ENCODE measurements around the gene SLC5A4.
A peak's percentile ranks its signal among the peaks of the same experiment; 100 is the strongest.

Gene SLC5A4

DNA sequence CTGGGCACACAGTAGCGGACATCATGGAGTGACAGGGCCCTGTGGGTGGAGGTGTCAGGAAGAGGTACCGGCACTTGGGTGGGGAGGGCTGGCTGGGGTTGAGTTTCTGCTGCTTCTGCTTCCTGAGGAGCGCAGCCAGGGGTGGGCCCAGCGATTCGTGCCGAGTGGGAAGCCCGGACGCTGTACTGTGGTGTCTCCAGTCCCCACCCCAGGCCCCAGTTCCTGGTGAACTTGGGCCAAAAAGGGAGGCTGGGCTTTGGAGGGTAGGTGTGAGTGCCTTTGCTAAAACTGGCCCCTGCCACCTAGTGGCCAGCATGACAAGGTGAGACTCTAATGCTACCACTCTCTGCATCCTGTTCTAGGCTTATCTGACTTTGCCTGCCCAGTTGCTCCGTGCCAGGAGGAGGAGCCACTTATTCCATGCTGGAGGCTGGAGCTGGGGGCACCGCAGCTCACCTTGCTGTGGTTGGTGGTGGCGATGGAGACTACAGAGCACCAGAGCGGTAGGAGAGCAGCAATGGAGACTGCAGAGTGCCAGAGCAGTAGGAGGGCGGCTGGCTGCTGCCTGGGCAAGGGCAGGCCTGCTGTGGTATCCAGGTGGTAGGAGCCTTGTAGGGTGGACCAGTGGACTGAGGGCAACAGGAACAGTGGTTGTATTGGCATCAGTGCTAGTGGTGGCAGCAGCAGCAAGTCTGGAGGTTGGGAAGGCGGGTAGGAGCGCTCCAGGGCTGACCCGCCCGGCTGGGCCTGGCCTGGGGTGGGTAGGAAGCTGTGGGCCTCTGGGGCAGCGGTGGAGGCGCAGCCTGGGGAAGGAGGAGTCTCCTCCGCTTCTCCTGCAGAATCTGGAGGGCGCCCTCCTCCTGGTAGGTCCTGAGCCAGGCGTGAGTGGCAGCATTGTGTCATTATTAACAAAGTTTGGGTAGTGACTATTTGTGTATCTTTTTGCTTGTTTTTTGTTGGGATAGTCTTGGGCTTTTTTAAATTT, 48.1 kb downstream of the SLC5A4 start:
- no peaks in the 10 kb centered on the region for H3K36me3 ChIP-seq (ENCODE audit: control insufficient read depth, insufficient read depth, low read length)
- peaks cover 13% of the 10 kb centered on the region for H3K4me1 ChIP-seq (ENCODE audit: control insufficient read depth, insufficient read depth, low read length)
- H3K9me3 ChIP-seq (ENCODE audit: control insufficient read depth, insufficient read depth, low read depth, low read length) = no peaks in the 10 kb centered on the region
- H3K27me3 ChIP-seq (ENCODE audit: control insufficient read depth, insufficient read depth, low read length) = peaks cover 41% of the 10 kb centered on the region
- H3K27ac ChIP-seq (ENCODE audit: low read depth, low read length) = no peak overlapping the region
- H3K9ac ChIP-seq (ENCODE audit: low read length) = no peak overlapping the region
- H3K4me3 ChIP-seq (ENCODE audit: low read depth, low read length) = peak overlapping the region; percentile 19; the same call in 1 of the 2 replicates

- Histone ChIP-seq H3K27ac (ENCODE audit: low read depth, low read length) (no peak overlapping the region), H3K36me3 (ENCODE audit: control insufficient read depth, insufficient read depth, low read length) (no peaks in the 10 kb centered on the region), H3K27me3 (ENCODE audit: control insufficient read depth, insufficient read depth, low read length) (peaks cover 43% of the 10 kb centered on the region), H3K4me3 (ENCODE audit: low read depth, low read length) (peak overlapping the region; percentile 19; the same call in 1 of the 2 replicates), H3K4me1 (ENCODE audit: control insufficient read depth, insufficient read depth, low read length) (peaks cover 13% of the 10 kb centered on the region), H3K9me3 (ENCODE audit: control insufficient read depth, insufficient read depth, low read depth, low read length) (no peaks in the 10 kb centered on the region), H3K9ac (ENCODE audit: low read length) (no peak overlapping the region)
Measured at GRCh38 chr22:32205974-32206773, 49.0 kb downstream of the SLC5A4 start.

GRCh38 chr22:32204856-32205722, 50.1 kb downstream of the SLC5A4 start, which contains the start of gene RFPL2:
Gene RFPL2 (minus strand): TSS chr22:32205073. CDS start chr22:32202451, 2,622 bp downstream.
- H3K4me1 ChIP-seq (ENCODE audit: control insufficient read depth, insufficient read depth, low read length) = peaks cover 13% of the 10 kb centered on the region
- peak within 1 kb of the TSS; percentile 60 for H3K4me3 ChIP-seq (ENCODE audit: low read depth, low read length)
- H3K27me3 ChIP-seq (ENCODE audit: control insufficient read depth, insufficient read depth, low read length) = peaks cover 43% of the 10 kb centered on the region
- H3K27ac ChIP-seq (ENCODE audit: low read depth, low read length) = no peak within 1 kb of the TSS
- no peaks in the 10 kb centered on the region for H3K9me3 ChIP-seq (ENCODE audit: control insufficient read depth, insufficient read depth, low read depth, low read length)
- no peaks in the 10 kb centered on the region for H3K36me3 ChIP-seq (ENCODE audit: control insufficient read depth, insufficient read depth, low read length)
- H3K9ac ChIP-seq (ENCODE audit: low read length) = peak within 1 kb of the TSS; percentile 5

DNA sequence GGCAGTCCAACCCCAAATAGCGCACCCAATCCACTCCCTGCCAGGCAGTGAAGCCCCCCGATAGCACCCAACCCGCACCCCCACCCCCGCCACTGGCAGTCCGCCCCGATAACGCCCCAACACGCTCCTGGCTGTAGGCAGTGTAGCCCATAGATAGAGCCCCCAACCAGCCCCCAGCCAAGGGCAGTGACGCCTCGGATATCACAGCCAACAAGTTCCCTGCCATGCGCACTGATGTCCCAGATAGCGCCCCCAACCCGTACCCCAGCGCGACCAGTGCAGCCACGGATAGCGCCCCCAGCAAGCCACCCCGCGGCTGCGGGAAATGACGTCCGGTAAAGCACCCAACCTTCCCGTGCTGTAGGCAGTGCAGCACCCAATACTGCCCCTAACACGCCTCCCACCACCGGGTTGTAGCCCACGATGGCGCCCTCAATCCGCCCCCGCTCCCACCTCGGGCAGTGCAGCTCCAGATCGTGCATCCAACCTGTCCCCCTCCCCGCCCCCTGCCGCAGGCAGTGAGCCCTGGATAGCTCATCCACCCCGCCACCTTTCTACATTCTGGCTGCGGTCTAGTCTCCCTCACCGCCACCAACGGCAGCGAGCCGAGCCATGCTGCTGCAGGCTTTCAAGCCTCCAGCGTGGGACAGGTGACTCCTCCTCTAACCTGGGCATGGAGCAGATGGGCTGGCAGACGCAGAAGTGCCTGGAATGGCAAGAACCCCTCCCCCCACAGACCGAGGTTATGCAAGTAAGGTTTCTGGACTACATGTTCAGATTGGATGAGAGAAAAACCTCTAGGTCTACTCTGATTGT, 50.9 kb downstream of the SLC5A4 start:
- Histone ChIP-seq H3K9me3 (ENCODE audit: control insufficient read depth, insufficient read depth, low read depth, low read length) (no peaks in the 10 kb centered on the region), H3K4me1 (ENCODE audit: control insufficient read depth, insufficient read depth, low read length) (peaks cover 13% of the 10 kb centered on the region), H3K27ac (ENCODE audit: low read depth, low read length) (no peak overlapping the region), H3K36me3 (ENCODE audit: control insufficient read depth, insufficient read depth, low read length) (no peaks in the 10 kb centered on the region), H3K27me3 (ENCODE audit: control insufficient read depth, insufficient read depth, low read length) (peaks cover 43% of the 10 kb centered on the region), H3K9ac (ENCODE audit: low read length) (peak overlapping the region; percentile 5), H3K4me3 (ENCODE audit: low read depth, low read length) (peak overlapping the region; percentile 60)

- Histone ChIP-seq H3K4me1 (ENCODE audit: control insufficient read depth, insufficient read depth, low read length) (peaks cover 13% of the 10 kb centered on the region), H3K27me3 (ENCODE audit: control insufficient read depth, insufficient read depth, low read length) (peaks cover 43% of the 10 kb centered on the region), H3K9me3 (ENCODE audit: control insufficient read depth, insufficient read depth, low read depth, low read length) (no peaks in the 10 kb centered on the region), H3K4me3 (ENCODE audit: low read depth, low read length) (peak overlapping the region; percentile 60; the same call in 1 of the 2 replicates), H3K9ac (ENCODE audit: low read length) (no peak overlapping the region), H3K36me3 (ENCODE audit: control insufficient read depth, insufficient read depth, low read length) (no peaks in the 10 kb centered on the region), H3K27ac (ENCODE audit: low read depth, low read length) (no peak overlapping the region)
Measured at GRCh38 chr22:32203181-32204039, 51.7 kb downstream of the SLC5A4 start.

- H3K9me3 ChIP-seq (ENCODE audit: control insufficient read depth, insufficient read depth, low read depth, low read length) = no peaks in the 10 kb centered on the region
- peak overlapping the region; percentile 60; the same call in 1 of the 2 replicates for H3K4me3 ChIP-seq (ENCODE audit: low read depth, low read length)
- peaks cover 45% of the 10 kb centered on the region for H3K27me3 ChIP-seq (ENCODE audit: control insufficient read depth, insufficient read depth, low read length)
- H3K9ac ChIP-seq (ENCODE audit: low read length) = peak overlapping the region; percentile 9
- H3K4me1 ChIP-seq (ENCODE audit: control insufficient read depth, insufficient read depth, low read length) = peaks cover 13% of the 10 kb centered on the region
- no peak overlapping the region for H3K27ac ChIP-seq (ENCODE audit: low read depth, low read length)
- no peaks in the 10 kb centered on the region for H3K36me3 ChIP-seq (ENCODE audit: control insufficient read depth, insufficient read depth, low read length)
Measured at GRCh38 chr22:32202539-32203180, 52.5 kb downstream of the SLC5A4 start.

DNA sequence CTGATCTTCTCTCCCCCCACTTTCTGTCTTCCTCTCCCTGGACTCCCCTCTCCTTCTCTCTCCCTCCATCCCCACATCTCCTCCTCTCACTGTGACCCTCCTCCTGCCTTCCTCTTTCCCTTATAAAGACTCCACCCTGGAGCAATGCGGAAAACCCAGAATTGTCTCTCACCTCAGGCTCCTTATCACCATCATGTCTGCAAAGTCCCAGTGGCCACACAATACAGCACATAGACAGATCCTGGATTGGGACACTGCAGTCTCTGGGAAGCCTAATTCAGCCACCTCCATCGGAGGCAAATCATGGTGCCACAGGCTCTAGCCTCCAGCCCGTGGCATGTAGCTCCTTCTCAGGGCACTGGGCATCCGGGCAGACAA, 53.0 kb downstream of the SLC5A4 start:
- Histone ChIP-seq H3K4me1 (ENCODE audit: control insufficient read depth, insufficient read depth, low read length) (peaks cover 10% of the 10 kb centered on the region), H3K36me3 (ENCODE audit: control insufficient read depth, insufficient read depth, low read length) (no peaks in the 10 kb centered on the region), H3K4me3 (ENCODE audit: low read depth, low read length) (no peak overlapping the region), H3K27me3 (ENCODE audit: control insufficient read depth, insufficient read depth, low read length) (peaks cover 45% of the 10 kb centered on the region), H3K27ac (ENCODE audit: low read depth, low read length) (no peak overlapping the region), H3K9me3 (ENCODE audit: control insufficient read depth, insufficient read depth, low read depth, low read length) (no peaks in the 10 kb centered on the region), H3K9ac (ENCODE audit: low read length) (peak overlapping the region; percentile 9)

GRCh38 chr22:32200752-32201151, 54.4 kb downstream of the SLC5A4 start:
- H3K4me1 ChIP-seq (ENCODE audit: control insufficient read depth, insufficient read depth, low read length) = peaks cover 3% of the 10 kb centered on the region; the same call in 1 of the 2 replicates
- H3K36me3 ChIP-seq (ENCODE audit: control insufficient read depth, insufficient read depth, low read length) = no peaks in the 10 kb centered on the region
- H3K9me3 ChIP-seq (ENCODE audit: control insufficient read depth, insufficient read depth, low read depth, low read length) = no peaks in the 10 kb centered on the region
- H3K27me3 ChIP-seq (ENCODE audit: control insufficient read depth, insufficient read depth, low read length) = peaks cover 47% of the 10 kb centered on the region
- H3K4me3 ChIP-seq (ENCODE audit: low read depth, low read length) = no peak overlapping the region
- no peak overlapping the region for H3K27ac ChIP-seq (ENCODE audit: low read depth, low read length)
- no peak overlapping the region for H3K9ac ChIP-seq (ENCODE audit: low read length)

DNA sequence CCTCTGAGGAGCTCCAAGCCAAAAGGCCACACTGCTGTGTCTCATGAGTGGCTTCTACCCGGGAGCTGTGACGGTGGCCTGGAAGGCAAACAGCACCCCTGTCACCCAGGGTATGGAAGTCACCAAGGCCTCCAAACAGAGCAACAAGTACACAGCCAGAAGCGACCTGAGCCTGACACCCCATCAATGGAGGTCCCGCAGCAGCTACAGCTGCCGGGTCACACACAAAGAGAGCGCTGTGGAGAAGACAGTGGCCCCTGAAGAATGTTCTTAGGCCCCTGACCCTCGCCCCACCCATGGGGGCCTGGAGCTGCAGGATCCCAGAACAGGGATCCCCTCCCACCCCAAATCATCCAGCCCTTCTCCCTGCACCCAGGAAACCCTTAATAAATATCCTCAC, 55.2 kb downstream of the SLC5A4 start:
- Histone ChIP-seq H3K9me3 (ENCODE audit: control insufficient read depth, insufficient read depth, low read depth, low read length) (no peaks in the 10 kb centered on the region), H3K9ac (ENCODE audit: low read length) (no peak overlapping the region)

More for the DNA sequence above, 55.2 kb downstream of the SLC5A4 start:
- no peak overlapping the region for H3K27ac ChIP-seq (ENCODE audit: low read depth, low read length)
- peaks cover 40% of the 10 kb centered on the region for H3K27me3 ChIP-seq (ENCODE audit: control insufficient read depth, insufficient read depth, low read length)
- H3K4me3 ChIP-seq (ENCODE audit: low read depth, low read length) = no peak overlapping the region
- peaks cover 3% of the 10 kb centered on the region; the same call in 1 of the 2 replicates for H3K4me1 ChIP-seq (ENCODE audit: control insufficient read depth, insufficient read depth, low read length)
- no peaks in the 10 kb centered on the region for H3K36me3 ChIP-seq (ENCODE audit: control insufficient read depth, insufficient read depth, low read length)

All from HUES6 (cell line).